HG02623 (cell line): ENCODE data around the gene TANGO6.
"Not testable (repeated sequence)": the region's sequence is repeated elsewhere in the genome, so short reads cannot be mapped to it uniquely, and the experiment has no call there.

Experiments
- ATAC-seq: cut with Tn5 transposase; IDR thresholded peaks from one replicate; pipeline ENCODE4 v1.9.1; 2021; ENCODE audit warnings: moderate library complexity; ENCODE audit not compliant: unreplicated experiment

Gene TANGO6

GRCh38 chr16:68960910-68961309 is 117.6 kb downstream of the TANGO6 start:
- no peak for ATAC-seq

DNA sequence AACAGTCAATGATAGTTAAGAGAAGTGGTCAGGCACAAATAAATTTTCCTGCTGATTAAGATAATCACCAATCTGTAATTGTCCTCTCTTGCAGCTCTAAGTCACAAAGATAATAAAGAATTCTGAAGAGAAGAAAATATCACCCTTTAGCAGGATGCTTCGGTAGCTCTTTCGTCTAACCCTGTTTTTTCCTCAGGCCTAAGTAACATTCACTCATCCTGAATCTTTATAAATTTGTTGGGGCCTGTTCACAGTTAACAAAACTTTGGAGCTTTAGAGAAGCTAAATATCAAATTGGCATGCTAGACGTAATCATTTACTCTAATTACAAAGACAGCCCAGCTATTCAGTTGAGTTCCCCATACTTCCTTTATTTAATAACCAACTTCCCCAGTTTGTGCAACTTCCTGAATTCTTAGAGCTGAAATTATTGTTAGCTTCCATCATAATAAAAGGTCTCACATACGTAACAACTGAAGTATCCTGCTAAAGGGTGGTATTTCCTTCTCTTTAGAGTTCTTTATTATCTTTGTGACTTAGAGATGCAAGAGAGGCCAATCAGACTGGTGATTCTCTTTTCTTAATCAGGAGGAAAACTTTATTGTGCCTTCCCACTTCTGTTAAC is 118.6 kb downstream of the TANGO6 start:
- ATAC-seq = no peak

DNA sequence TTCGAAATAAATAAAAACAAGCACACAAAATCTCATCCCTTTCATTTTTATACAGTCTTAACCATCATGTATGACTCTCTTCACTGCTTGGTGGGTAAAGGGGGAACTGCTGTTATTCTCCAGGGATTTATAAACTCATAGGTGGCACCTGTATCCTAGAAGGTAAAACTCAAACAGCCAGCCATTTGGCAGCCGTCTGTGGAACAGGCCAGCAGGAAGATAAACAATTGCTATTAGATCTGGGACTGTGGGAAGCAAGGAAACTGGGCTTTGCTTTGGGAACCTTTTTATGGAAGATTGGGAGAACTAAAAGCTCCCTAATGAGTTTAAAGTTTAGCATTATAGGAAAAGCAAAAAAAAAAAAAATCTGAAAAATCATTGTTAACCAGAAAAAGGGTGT is 126.0 kb downstream of the TANGO6 start:
- ATAC-seq = no peak

DNA sequence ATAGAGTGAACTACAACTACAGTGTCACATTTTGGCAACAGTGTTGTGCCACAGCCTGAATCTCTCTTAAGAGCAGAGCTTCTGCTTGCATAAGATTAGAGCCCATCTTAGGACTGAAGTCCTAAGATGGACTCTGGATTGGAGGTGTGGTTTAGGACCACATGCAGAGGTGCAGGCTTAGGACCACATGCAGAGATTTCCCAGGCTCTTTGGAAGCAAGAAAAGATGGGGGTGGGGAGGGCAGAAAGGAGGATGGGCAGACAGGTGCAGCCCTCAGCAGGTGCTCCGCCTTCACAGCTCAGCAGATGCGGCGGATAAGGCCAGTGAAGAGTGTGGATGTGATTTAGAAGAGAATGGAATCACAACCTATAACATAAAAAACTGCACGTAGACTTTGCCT is 128.7 kb downstream of the TANGO6 start:
- no peak for ATAC-seq

DNA sequence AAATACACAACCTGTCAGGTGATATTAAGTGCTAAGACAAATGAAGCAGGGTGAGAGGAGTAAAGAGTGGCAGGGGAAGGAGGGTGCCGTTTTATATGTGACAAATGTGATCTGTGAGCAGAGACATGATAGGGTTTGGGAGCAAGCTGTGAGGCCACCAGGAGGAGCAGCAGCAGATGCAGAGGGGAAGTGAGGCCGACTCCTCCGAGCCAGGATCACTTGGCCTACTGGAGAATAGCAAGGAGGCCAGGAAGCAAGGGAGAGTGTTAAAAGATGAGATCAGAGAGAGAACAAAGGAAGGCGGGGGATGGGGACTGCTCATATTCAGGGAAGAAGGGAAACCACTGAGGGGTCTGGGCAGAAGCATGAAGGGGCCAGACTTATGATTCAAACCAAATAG is 129.4 kb downstream of the TANGO6 start:
- ATAC-seq = no peak

- ATAC-seq = no peak
Observed at GRCh38 chr16:68973611-68974120, 130.3 kb downstream of the TANGO6 start.

DNA sequence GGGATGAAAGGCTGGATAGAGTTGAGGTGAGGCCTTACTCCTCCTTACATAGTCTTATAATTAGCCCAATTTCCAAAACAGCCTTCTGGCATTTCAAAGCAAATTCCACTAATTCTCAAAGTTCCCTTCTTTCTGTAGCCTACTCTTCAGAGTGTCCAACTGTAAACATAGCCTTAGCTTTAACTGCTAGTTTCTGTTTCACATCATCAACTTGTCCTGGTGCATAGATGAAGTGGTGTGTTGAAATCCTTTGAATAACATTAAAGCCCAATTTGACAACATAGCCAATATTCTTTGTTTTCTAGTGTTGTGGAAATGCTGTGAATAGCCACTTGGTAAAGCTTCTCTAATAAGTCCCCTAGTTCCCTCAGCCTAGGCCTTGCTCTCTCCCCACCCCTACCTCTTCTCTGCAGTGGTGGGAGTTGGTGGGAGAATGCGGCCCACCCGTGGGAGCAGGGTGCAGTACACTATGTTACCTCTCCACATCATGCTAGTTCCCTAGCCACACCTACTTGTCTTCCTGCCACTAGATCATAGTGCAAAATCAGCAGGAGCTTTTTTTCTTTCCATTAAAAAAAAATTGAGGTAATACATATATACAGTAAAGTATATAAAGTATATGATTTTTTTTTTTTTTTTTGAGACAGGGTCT is 135.1 kb downstream of the TANGO6 start:
- ATAC-seq = no peak

GRCh38 chr16:68980695-68981315 is 137.5 kb downstream of the TANGO6 start:
- no peak for ATAC-seq

DNA sequence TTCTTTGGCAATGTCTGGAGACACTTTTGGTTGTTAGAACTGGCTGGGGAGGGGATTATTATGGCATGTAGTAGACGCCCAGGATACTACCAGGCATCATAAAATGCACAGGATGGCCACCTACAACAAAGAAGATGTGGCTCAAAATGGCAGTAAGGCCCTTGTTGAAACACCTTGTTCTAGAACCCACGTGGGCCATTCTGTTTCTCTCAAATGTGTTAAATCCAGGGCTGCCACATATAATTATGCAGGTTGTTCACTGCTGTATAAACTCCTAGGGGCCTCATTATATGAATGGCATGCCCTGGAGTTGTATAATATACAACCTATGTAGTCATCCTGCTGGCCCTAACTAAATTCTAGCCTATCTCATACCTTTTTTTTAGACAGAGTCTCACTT is 138.6 kb downstream of the TANGO6 start:
- no peak for ATAC-seq

DNA sequence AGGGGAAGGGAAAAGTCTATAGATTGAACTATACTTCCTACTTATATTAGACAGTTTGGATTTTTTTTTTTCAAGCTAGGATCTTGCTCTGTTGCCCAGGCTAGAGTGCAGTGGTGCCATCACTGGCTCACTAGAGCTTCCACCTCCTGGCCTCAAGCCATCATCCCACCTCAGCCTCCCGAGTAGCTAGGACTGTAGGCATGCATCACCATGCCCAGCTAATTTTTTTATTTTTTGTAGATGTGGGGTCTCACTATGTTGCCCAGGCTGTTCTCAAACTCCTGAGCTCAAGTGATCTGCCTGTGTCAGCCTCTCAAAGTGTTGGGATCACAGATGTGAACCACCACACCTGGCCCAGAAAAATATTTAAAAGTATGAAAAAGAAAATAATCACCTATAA is 141.1 kb downstream of the TANGO6 start:
- no peak for ATAC-seq

DNA sequence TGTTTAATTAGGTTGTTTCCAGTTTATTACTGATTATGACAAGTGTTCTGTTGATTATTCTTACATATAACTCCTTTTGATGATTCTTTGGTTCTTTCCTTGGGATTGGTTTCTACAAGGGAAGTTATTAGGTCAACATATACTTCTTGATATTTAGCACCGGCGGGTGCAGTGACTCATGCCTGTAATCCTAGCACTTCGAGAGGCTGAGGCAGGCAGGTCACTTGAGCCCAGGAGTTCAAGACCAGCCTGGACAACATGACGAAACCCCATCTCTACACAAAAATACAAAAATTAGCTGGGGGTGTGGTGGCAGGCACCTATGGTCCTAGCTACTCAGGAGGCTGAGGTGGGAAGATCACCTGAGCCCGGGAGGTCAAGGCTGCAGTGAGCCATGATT is 141.9 kb downstream of the TANGO6 start:
- ATAC-seq = no peak

GRCh38 chr16:68985855-68986254 is 142.5 kb downstream of the TANGO6 start:
- ATAC-seq = no peak

GRCh38 chr16:68987734-68988457 is 144.6 kb downstream of the TANGO6 start:
- no peak for ATAC-seq

- ATAC-seq = not testable (repeated sequence)
Observed at GRCh38 chr16:68990172-68990845, 147.0 kb downstream of the TANGO6 start.

GRCh38 chr16:68991075-68991474 is 147.7 kb downstream of the TANGO6 start:
- no peak for ATAC-seq

DNA sequence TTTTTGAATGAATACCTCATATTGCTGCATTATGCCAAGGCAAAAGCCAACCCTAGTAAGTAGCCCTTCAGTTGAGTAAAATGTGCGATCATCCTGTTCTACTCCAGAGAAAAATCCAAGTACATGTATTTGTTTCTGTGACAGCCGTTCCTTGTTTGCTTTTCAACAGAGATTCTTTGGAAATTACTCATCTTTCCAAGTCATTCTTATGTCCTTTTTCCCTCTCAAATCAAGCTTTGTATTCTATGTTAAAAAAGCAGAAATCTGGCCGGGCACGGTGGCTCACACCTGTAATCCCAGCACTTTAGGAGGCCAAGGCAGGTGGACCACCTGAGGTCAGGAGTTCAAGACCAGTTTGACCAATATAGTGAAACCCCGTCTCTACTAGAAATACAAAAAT is 149.2 kb downstream of the TANGO6 start:
- no peak for ATAC-seq

GRCh38 chr16:68993456-68993855 is 150.1 kb downstream of the TANGO6 start:
- no peak for ATAC-seq

- ATAC-seq = no peak
Observed at GRCh38 chr16:68993885-68994284, 150.6 kb downstream of the TANGO6 start.

GRCh38 chr16:68994324-68994723 is 151.0 kb downstream of the TANGO6 start:
- no peak for ATAC-seq

DNA sequence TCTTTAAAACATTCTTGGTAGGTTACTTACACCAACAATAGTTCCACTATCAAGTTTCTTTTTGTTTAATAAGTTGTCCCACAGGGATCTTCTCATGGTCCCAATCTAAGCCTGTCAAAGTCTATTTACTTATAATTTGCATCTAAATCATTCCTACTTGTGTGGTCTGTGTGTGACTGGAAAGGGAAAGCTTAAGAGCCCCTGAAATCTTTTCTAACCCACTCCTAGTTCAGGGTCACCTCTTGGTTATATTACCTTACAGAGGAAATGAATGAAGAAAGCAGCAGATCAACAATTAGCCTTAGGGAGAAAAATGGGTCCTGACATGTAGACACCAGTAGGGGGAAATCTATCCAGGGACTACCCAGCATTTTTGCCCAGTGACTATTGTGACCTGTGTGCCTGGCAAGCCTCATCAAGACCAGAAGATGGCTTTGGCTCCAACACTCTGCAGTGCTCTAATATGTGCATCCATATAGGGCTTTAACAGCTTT is 151.7 kb downstream of the TANGO6 start:
- no peak for ATAC-seq

DNA sequence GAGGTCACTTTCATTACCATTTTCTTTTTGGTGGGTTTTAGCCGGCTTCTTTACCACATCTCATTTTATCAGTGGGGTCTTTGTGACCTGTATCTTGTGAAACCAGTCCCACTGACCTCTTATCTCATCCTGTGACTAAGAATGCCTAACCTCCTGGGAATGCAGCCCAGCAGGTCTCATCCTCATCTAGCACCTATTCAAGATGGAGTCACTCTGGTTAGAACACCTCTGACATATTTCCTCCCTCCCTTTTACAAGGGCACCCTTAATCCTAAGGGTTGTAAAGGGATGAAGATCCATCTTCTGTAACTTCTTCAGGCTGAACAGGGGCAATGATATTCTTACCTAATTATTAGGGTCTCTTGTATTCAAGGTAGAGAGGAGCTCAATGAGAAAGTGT is 154.2 kb downstream of the TANGO6 start:
- no peak for ATAC-seq
